Neural crest cell (in vitro differentiated cells): ENCODE results near the gene FGFBP1. TPM values are rescaled to one million over a fixed set of nuclear protein-coding genes. Genes with fewer than 3 reads are reported as not detected.

Experiments
- DNase-seq: peaks from one replicate; pipeline ENCODE4 v3.0.0; 2021; ENCODE audit warnings: low read depth, mixed read lengths, low spot score
- H3K27ac Mint-ChIP-seq: one replicate; pipeline ENCODE4 v1.8.0; 2021; ENCODE audit warnings: mild to moderate bottlenecking, mixed read lengths; ENCODE audit not compliant: unreplicated experiment
- H3K27me3 Mint-ChIP-seq: 2 replicates; pipeline ENCODE4 v1.8.0; 2021; ENCODE audit warnings: low read depth, mild to moderate bottlenecking, mixed read lengths
- H3K36me3 Mint-ChIP-seq: 2 replicates; pipeline ENCODE4 v1.8.0; 2021; ENCODE audit warnings: low read depth, mild to moderate bottlenecking, mixed read lengths
- H3K4me1 Mint-ChIP-seq: 2 replicates; pipeline ENCODE4 v1.8.0; 2021; ENCODE audit warnings: mixed read lengths
- H3K4me3 Mint-ChIP-seq: one replicate; pipeline ENCODE4 v1.8.0; 2021; ENCODE audit warnings: mild to moderate bottlenecking, mixed read lengths
- H3K9me3 Mint-ChIP-seq: 2 replicates; pipeline ENCODE4 v1.8.0; 2021; ENCODE audit warnings: mixed read lengths
- total RNA-seq: library from RNA; stranded (reverse); gene quantifications from 2 replicates; pipeline ENCODE4 v1.2.1, GENCODE V29; 2021
- TF ChIP-seq, protein P1 (sequence below): fragments of 200-600 bp; sonication (generic); conservative IDR thresholded peaks from 2 replicates; pipeline ENCODE4 v1.5.0; 2021; ENCODE audit warnings: antibody characterized with exemption, mild to moderate bottlenecking

Gene FGFBP1
- total RNA-seq, 1 donor from 2014 or later: not detected

DNA sequence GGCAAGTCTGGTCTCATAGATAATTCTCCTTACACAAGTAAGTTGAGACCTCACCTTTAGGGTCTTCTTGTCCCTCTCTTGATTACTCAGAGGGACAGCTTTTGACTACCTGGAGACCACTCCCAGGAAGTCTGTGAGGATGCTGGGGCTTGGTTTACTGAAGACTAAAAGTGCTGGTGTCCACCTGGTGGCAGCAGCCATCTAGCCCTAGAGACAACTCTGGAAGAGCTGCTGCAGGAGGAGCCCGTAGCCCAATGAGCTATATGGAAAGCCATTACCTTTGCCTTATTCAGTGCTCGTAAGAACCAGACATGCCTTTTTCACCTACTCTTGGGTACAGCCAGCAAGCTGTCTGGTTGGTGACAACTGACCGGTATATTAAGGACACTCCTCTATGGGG is 17.1 kb upstream of the FGFBP1 start:
- H3K4me1 Mint-ChIP-seq: peaks cover 6% of the 10 kb centered on the region
- no peaks in the 10 kb centered on the region for H3K27me3 Mint-ChIP-seq
- no peak overlapping the region for H3K27ac Mint-ChIP-seq
- TF ChIP-seq, protein P1, sequence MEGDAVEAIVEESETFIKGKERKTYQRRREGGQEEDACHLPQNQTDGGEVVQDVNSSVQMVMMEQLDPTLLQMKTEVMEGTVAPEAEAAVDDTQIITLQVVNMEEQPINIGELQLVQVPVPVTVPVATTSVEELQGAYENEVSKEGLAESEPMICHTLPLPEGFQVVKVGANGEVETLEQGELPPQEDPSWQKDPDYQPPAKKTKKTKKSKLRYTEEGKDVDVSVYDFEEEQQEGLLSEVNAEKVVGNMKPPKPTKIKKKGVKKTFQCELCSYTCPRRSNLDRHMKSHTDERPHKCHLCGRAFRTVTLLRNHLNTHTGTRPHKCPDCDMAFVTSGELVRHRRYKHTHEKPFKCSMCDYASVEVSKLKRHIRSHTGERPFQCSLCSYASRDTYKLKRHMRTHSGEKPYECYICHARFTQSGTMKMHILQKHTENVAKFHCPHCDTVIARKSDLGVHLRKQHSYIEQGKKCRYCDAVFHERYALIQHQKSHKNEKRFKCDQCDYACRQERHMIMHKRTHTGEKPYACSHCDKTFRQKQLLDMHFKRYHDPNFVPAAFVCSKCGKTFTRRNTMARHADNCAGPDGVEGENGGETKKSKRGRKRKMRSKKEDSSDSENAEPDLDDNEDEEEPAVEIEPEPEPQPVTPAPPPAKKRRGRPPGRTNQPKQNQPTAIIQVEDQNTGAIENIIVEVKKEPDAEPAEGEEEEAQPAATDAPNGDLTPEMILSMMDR: no peak
- peaks cover 17% of the 10 kb centered on the region for H3K36me3 Mint-ChIP-seq
- no peak for DNase-seq
- H3K9me3 Mint-ChIP-seq: peaks cover 27% of the 10 kb centered on the region
- no peak overlapping the region for H3K4me3 Mint-ChIP-seq

DNA sequence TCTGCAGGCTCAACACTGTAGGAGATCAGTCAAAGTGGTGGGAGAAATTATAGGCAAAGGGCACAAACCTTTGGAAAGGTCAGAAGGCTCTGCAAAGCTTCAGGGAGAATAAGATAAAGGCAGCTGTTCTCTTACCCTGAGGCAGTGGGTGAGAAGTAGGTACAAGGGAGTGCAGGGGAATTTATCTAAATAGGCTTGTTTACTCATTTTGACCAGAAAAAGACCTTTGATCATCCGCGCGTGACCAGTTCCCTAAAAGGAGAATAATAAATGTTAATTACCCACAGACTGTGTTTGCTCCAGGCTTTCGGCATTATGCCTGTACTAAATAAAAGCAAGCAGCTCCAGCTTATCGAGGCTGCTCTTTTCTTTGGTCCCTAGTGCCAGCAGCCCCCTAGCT is 15.1 kb upstream of the FGFBP1 start:
- Mint-ChIP-seq H3K27me3 (no peaks in the 10 kb centered on the region), H3K4me1 (peaks cover 6% of the 10 kb centered on the region), H3K27ac (no peak overlapping the region), H3K4me3 (no peak overlapping the region), H3K9me3 (peaks cover 27% of the 10 kb centered on the region), H3K36me3 (peaks cover 17% of the 10 kb centered on the region)
- no peak for DNase-seq
- TF ChIP-seq, protein P1: no peak

DNA sequence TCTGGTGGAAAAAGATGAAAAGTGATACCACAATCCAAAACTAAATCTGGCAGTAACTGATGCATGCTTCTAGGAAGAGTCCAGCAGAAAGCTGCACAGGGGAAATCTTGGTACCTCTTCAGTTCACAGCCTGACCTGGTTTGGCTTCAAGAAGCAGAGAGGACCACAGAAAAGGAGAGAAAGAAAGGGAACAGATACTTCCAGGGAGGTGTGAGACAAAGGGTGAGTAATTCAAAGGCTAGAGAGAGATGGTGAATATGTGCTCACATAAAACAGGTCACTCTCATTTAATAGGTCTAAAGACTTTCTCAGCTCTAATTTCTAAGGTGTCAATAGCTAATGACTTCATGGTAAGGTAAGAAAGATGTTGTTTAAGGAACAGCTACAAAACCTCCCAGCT is 13.2 kb upstream of the FGFBP1 start:
- peaks cover 6% of the 10 kb centered on the region for H3K4me1 Mint-ChIP-seq
- H3K27ac Mint-ChIP-seq: no peak overlapping the region
- H3K36me3 Mint-ChIP-seq: peaks cover 17% of the 10 kb centered on the region
- TF ChIP-seq, protein P1: no peak
- H3K4me3 Mint-ChIP-seq: no peak overlapping the region
- no peaks in the 10 kb centered on the region for H3K27me3 Mint-ChIP-seq
- H3K9me3 Mint-ChIP-seq: peaks cover 29% of the 10 kb centered on the region
- DNase-seq: no peak

DNA sequence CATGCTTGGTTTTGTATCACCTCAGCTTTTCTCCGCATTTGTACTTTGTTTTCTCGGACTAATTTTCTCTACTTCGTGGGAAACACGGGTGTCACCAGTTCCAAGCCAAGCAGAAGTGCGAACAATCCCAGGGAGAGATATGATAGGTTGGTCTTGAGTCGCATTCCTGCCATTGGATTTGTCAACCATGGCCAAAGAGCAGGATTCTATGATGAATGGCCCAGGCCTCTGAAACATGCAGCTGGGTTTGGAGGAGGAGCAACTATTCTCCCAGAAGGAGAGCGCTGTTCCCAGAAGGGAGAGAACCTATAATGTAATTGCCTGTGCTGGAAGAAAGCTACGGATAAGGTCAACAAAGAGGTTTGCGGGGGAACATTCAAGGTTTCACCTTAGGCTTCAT is 10.3 kb upstream of the FGFBP1 start:
- no peak overlapping the region for H3K4me3 Mint-ChIP-seq
- H3K27ac Mint-ChIP-seq: no peak overlapping the region
- TF ChIP-seq, protein P1: no peak
- peaks cover 14% of the 10 kb centered on the region for H3K9me3 Mint-ChIP-seq
- no peak for DNase-seq
- no peaks in the 10 kb centered on the region for H3K27me3 Mint-ChIP-seq
- no peaks in the 10 kb centered on the region for H3K4me1 Mint-ChIP-seq
- peaks cover 4% of the 10 kb centered on the region for H3K36me3 Mint-ChIP-seq

DNA sequence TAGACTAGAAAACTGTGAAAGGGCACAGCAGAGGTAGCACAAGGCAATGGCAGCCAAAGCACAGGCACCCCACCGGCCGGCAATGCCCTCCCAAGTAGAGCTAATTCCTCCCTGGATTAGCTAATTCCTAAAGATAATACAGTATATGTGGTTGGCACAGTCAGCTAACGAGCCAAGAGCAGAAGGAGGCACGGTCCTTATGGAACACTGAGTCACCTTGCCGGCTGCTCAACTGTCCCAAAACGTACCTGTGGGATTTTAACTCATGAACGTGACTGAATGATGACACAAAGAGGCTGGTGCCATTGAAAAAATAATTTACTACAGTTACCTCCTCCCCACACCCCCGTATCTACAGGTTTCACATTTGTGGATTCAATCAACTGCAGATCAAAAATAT is 9.1 kb upstream of the FGFBP1 start:
- peaks cover under 1% of the 10 kb centered on the region for H3K36me3 Mint-ChIP-seq
- TF ChIP-seq, protein P1: no peak
- no peaks in the 10 kb centered on the region for H3K4me1 Mint-ChIP-seq
- DNase-seq: no peak
- no peaks in the 10 kb centered on the region for H3K27me3 Mint-ChIP-seq
- no peak overlapping the region for H3K4me3 Mint-ChIP-seq
- no peak overlapping the region for H3K27ac Mint-ChIP-seq
- H3K9me3 Mint-ChIP-seq: peaks cover 3% of the 10 kb centered on the region

DNA sequence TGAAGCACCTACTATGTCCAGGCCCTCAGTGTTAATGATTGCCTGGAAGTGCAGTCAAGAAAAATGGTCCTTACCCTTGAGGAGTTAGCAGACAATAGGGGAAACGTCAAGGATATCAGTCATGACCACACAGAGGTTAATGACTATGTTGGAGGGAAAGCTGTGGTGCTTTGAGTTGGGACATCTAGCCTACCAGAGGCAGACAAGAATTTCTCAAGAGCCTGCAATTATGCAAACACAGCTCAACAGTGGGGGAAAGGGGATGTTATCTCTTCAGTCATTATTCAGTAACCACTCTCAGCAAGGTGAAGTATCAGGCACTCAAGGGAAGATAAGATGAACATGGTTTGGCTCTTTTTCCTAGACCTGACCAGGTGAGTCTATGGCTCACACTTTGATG is 7.0 kb upstream of the FGFBP1 start:
- H3K9me3 Mint-ChIP-seq: peaks cover 3% of the 10 kb centered on the region
- H3K4me1 Mint-ChIP-seq: no peaks in the 10 kb centered on the region
- H3K36me3 Mint-ChIP-seq: no peaks in the 10 kb centered on the region
- DNase-seq: no peak
- H3K27me3 Mint-ChIP-seq: no peaks in the 10 kb centered on the region
- H3K4me3 Mint-ChIP-seq: no peak overlapping the region
- H3K27ac Mint-ChIP-seq: no peak overlapping the region
- TF ChIP-seq, protein P1: no peak
